Measurements from ENCODE around the gene DVL1.

Gene DVL1

DNA sequence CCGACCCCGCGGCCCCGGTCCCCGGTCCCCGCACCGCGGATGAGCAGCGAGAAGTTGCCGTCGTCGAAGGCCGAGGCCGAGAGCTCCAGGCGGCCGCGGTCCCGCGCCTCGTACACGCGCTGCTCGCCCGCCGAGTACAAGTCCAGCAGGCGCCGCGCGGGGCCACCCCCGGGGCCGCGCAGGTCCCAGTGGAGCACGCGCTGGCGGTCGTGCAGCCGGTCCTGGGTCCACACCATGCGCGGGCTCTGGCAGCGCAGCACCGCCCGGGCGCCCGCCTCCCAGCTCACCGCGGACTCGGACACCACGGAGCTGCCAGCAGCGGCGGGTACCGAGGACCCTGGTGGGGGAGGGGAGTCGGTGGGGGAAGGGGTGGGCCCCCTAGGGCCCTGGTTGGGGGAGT lies 6.2 kb upstream of the DVL1 start:
- no peak for DNase-seq

DNA sequence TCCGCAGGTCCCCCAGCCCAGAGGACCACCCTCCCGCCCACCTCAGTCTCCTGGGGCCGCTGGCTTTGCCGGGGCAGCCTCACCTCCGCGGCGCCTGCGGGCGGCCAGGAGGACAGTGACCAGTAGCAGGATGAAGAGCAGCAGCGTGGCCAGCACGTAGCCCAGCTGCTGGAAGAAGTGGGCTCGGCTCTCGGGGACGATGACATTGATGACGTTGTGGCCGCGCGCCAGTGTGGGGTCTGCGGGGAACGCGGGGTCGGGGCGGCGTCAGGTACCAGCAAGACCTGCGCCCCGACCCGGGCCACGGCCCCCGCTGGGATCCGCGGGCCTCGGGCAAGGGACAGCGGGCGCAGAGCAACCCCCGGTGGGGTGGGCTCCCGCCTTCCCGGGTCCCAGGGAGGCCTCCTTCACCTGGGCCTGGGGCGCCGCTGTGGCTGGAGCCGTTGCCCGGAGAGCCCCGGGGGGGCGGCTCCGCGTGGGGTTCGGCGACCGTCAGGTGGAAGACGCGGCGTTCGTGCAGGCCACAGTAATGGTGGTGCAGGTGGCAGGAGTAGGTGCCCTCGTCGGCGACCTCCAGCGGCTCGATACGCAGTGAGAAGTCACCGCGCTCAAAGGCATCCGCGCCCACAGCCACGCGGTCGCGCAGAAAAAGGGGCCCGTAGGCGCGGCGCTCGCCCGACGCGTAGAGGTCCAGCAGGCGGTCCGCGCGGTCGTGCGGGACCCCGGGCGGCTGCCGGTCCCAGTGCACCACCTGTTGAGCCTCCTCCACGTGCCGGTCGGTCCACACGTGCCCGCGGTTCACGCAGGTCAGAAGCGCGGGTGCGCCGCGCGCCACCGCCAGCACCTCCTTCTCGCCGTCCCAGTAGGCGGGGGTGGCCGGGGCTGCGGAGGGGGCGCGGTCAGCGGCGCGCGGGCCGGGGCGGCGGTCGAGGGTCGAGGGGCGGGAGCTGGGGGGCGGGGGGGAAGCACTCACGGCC lies 5.3 kb upstream of the DVL1 start:
- no peak for DNase-seq

DNA sequence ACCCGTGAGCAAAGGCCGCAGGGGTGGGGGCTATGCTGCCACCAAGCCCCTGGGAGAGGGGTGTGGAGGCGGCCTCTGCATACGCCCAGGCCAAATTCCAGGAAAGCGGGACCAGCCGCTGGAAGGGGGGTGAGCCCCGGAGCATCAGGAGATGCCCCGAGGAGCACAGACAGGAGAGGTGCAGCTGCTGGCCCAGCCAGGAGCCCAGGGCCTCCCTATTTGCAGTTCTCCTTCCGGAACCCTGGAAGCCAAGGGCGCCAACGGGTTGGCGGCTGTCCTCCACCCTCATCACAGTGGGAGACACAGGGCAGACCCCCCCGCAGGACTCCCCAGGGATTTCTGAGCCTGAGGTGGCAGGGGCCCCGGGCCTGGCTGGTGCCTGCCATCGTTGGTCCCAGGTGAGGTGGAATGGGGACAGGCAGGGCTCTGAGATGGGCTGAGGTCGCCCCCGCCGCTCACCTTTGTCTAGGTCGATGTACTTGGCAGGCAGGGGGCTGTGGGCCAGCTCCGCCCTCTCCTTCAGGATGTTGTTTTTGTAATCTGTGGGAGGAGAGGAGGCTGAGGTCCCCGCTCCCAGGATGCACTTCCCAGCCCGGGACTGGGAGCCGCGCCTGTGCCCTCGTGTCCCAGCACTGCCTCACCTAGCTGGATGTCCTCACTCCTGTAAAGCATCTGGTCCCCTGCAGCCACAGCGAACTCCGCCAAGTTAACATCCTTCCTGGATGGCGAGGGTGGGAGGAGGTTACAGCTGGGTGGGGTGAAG lies 4.4 kb upstream of the DVL1 start:
- no peak for DNase-seq

DNA sequence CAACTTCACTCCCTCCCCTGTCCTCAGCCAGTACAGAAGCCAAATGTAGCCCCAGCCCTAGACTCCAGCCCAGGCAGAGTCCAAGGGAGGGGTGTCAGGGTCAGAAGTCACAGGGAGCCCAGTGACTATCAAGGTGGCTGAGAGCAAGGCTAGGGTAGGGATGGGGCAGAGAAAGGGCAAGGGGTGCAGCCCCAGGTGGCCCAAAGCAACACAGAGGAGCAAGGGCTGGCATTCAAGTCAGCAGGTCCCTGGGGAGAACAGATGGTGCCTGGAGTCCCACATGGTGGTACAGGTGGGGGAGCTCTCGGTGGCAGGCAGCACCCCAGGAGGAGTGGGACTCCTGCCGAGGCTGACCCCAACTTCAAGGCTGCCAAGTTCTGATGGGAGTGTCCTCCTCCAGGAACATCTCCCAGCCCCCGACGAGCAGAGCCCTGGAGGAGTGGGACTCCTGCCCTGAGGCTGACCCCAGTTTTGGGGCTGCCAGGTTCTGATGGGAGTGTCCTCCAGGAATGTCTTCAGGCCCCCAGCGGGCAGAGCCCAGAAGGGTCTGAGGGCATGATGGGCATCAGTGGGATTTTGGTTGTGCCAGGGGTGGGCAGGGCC lies 3.7 kb upstream of the DVL1 start:
- no peak for DNase-seq

DNA sequence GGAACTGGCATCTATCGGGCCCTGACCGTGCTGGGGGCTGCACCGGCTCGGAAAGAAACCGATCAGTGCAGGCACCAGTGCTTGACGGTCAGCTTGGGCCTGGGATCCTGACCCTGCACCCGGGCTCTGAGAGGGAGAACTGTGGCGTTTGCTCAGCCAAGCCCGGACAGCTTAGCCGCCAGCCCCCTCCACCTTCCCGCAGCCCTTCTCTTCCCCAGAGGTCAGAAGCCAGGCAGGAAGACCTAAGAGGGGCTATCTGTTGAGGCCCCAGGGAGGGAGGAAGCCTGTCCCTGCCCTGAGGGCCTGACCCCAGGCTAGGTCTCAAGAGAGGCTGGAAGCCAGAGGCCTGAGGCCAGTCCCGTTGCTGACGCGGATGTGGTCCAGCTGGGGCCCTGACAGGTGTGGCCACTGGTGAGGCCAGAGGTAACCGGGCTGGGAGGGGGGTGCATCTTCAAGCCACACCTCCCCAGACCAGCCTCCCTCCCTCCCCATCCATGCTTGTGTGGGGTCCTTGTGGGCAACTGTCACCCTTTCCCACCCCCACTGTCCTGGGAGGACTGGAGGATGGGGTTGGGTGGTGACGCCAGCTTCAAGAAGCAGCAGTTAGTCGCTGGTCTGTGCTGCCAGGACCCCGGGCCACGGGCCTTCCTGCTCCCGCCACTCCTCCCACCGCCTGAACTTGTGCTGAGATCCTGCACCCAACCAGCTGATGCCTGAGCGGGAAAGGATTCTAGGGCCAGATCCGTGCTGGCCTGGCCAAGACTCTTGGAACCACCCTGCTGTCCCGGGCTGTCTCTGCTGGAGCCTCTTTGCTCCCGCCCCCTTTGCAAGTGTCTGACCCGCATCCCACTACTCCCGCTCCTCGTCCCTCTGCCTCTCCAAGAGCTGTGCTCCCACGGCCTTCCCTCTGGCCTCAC lies 2.6 kb upstream of the DVL1 start:
- no peak for DNase-seq

DNA sequence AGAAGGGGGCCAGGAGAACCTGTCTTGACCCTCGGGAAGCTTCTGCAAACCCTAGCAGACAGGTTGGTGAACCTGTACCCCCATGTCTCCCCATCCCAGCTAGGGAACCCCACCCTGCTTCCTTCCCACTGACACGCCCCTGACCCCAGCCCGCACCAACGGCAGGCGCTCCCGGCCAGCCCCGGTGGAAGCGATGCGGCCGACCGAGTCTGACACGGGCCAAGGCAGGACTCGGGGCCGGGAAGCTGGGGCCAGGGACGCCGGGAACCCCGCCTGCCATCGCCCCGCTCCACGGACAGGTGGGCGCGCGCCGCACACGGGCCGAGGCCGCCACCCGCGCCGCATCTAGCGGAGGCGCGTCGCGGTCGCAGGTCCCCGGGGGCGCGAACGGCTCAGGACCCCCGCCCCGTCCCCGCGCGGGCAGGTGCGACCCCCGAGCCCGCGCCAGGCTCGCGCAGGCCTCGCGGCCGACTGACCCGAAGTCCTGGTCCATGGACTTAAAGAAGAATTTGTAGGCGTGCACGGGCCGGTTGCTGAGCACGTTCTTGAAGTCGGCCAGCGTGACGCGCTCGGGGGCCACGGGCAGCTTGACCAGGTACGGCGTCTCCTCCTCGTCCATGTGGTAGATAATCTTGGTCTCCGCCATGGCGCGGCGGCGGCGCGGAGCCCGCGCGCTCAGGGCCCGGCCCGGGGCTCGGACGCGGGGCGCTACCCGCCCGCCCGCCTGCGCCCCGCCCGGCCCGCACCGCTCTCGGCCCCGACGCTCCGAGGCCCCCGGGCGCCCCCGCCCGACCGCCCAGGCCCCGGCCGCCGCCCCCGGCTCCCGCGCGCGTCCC lies 580 bp downstream of the DVL1 start:
- DNase-seq = no peak

DNA sequence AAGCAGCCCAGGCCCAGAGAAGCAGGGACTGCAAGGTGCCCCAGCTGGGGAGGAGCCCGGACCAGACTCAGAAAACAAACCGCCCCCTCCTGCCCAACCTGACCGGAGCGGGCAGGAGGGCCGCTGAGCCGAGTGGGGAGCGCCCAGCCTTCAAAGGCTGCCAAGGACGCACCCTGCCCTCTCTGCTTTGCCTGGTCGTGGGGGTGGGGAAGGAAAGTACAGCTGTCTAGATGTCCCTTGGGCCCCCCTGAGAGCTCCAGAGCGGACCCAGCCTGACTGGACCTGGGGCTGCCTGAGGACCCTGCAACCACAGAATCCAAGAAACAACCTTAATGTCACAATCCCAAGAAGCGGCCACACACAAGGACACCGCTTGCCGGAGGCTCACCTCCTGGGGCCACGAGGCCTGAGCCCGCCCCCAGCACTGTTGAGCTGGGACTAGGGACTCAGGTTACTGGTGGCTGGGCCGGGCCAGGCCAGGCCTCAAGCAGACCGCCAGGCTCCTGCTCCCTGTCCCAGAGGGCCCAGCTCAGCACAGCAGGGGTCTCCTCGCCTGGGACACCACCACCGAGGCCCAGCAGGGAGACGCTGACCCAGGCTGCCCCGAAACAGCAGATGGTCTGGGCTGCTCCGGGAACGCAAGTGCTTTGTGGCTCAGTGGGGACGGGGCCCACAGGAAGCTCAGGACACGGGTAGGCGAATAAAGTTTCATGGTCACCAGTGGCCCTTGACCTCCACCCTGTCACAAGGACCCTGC lies 1.4 kb downstream of the DVL1 start:
- DNase-seq = no peak

DNA sequence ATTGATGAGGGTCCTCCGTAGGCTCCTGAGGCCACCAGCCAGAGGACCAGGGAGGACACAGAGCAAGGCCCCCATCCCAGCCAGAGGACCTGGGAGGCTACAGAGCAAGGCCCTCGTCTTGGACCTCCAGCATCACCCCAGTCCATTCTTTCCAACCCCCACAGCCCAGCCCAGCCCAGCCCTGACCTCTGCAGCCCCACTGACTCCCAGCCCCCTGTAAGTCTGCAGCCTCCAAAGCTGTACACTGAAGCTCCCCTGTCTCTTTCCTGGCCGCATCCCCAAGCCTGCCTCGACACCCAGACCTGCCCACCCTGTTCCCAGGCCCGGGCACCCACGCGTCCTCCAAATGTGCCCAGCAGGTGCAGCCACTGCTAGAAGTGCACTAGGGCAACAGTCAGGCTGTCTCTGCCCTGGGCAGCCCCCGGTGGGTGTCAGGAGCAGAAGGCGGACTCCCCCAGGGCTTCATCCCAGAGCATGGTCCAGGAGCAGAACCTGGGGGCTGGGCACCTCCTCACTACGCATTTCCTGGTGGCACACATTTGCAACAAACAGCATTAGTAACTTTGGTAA lies 2.1 kb downstream of the DVL1 start:
- no peak for DNase-seq

DNA sequence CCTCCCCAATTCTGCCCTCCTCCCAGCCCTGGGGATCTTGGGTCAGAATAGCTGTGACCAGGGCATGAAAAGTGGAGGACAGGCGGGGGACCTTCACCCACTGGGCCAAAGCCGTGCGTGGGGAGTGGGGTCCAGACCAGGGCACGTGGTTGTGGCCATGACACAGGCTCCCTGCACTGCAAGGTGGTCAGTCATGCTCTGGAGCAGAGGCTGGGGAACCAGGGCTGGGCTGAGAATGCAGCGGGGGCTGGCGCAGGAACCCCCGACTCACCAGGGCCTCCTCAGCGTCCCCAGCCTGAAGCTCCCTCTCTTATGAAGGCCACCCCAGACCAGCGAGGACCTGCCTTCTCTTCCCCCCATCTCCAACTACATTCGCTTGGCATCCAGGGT lies 2.7 kb downstream of the DVL1 start:
- no peak for DNase-seq

DNA sequence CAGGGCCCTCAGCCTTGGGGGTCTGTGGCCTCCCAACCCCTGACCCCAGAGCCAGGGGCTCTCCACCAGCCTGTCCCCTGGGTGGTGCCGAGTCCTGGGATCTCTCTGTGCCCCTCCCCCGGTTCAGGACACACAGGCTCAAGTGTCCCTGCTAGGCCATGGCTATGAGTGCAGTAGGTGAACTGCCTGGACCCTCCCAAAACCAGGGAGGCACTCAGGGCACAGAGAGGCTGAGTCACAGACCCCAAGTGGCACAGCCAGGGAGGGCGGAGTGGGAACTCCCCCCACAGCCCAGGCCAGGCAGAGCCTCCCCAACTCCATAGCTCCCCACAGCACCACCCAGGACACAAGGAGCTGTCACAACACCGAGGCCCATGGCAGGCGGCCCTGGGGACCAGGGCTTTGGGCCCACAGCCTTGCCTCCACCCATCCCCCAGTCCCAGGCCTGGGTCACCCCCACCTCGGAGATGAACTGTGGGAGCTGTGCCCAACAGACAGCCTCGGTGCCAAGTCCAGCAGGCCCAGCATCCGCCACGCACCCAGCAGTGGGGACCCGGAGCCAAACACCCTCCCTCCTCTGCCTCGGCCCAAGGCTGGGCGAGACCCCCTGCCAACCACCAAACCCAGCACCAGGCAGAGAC lies 3.2 kb downstream of the DVL1 start:
- no peak for DNase-seq

DNA sequence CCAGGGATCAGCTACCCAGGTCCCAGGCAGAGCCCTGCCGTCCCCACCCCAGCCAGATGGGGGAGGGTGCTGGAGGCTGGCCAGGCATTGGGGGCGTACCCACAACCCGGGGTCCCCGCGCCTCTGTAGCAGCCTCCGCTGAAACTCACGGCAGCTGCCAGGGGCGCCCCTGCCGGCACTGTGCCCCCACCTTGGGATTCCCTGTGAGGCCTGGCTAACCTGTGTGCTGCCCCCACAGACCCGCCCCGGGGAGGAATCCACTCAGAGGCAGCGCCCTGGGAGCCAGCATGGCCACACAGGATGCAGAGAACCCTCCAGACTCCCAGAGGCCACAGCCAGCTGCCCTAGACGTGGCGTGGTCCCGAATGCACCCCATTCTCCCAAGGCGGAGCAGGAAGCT lies 3.8 kb downstream of the DVL1 start:
- no peak for DNase-seq

DNA sequence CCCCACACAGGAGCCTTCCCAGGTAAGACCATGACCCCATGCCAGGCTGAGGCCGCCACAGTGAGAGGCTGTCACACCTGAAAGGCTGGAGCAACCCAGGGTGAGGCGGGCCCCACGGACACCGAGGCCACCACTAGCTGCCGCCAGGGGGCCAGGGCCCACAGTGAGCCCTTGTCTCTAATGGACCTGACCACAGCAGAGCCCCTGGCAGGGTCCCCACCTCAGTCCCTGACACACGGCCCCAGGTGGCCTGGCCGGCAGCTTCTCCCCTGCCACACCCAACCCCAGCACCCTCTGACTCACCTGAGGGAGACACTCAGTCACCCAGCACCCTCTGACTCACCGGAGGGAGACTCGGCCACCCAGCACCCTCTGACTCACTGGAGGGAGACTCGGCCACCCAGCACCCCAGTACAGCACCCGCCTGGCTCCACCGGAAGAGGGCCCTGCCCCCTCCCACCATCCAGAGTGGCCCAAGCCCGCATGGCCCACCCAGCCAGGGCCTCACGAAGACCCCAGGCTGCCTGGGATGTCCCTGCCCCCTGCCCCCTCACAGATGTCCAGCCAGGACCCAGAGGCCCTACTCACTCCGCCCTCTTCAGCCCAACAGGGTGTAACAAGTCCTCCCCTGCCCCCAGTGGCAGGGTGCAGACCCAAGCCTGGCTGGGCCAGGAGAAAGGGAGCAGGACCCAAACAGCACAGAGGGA lies 4.4 kb downstream of the DVL1 start:
- DNase-seq = no peak

DNA sequence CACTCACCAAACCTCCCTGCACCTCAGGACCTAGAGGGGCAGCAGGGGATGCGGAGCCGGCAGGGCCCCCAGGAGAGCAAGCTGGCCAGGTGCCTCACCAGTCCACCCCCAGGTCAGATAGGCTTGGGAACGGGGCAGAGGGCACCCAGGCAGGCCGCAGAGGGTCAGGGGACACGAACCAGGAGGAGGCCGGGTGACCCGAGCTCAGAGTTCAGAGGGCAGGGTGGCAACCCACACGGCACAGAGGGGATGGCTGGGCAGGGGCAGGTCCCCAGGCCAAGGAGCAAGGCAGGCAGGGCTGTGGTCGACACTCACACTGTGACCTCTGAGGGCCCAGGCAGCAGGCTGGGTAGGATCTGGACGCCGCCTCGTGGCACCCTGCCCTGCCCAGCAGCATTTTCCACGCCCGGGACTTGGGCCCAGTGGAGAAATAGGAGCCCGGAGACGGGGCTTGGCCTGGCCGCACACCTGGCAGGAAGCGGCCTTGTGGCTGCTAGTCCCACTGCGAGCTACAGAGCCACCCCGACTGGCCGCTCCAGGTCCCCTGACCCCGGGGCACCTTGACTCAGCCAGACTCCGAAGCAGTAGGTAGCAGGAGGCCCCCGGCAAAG lies 5.3 kb downstream of the DVL1 start:
- no peak for DNase-seq

DNA sequence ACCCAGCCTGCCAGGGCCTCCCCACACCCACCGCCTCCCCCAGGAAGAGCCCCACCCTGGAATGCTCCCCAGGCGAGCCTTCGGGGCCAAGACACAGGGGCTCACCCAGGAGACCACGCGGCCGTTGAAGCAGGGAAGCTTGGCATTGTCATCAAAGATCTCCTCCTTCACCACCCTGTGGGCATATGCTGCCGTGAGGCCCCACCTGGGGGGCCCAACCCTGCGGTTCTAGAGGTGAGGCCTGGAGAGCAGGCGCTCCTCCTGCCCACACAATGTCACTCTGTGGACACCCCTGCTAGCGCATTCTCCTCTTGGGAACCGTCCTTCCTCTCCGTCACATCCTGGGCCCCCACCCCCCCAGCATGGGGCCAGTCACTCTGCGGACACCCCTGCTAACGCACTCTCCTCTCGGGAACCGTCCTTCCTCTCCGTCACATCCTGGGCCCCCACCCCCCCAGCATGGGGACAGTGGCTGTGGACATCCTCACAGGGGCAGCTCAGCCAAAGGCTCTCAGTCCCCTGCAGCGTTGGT lies 6.6 kb downstream of the DVL1 start:
- DNase-seq = no peak

DNA sequence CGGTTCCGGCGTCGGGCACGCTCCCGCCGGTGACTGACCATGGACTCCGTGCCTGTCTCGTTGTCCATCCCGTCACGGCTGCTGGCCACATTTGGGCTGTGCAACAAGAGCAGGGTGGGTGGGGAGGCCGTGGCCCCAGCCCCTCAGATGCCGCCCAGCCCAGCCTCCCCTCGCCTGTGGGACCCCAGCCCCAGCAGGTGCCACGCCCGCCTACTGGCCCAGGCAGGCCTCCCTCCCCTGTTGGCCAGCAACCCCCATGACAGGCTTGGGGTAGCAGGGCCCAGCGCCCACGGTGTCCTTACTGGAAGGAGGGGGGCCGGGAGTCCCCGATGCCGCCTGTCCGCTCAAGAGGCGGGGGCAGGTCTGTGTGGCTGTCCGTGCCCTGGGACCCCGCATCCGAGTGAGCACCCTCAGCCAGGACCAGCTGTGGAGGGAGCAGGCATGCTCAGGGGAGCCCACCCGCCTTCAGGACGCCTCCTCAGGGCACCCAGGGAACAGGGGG lies 7.1 kb downstream of the DVL1 start:
- DNase-seq = no peak

DNA sequence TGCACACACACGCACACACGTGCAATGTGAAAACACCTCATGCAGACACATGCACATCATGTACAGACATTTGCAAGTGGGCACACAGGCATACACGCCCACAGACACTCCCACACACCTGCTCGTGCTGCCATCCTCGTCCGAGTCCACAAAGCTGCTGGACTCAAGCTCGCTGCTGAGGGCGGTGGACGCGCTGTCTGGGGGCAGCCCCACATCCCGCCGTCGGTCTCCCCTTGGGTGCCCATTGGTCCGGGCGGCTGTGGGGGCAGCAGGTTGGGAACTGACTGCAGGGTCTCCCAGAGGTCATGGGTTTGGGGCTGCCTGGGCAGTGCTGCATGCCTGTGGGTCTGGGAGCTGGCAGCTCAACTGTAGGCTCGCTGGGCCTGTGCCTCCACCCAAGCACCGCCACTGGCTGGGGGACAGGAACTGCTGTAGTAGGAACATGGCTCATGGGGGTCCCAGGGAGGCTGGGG lies 7.6 kb downstream of the DVL1 start:
- no peak for DNase-seq

DNA sequence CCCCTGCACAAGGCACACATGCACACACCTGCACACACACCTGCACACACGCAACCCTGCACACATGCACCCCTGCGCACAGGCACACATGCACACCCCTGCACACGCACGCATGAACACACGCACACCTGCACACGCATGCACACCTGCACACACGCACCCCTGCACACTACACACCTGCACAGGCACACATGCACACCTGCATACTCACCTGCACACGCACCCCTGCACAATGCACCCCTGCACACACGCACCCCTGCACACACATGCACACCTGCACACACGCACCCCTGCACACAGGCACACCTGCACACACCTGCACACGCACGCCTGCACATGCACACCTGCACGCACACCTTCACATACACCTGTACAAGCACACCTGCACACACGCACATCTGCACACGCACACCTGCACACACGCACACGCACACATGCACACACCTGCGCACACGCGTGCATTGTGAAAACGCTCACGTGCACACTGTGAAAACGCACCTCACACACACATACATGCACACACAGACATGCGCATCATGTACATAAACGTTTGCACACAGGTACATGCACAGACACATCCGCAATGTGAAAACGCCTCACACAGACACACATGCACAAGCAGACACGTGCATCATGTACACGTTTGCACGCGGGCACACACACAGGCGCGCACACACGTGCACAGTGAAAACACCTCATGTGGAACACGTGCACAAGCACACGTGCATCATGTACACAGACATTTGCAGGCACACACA lies 8.2 kb downstream of the DVL1 start:
- DNase-seq = no peak
